GM19455 (cell line): Measurements from ENCODE around the gene ADAMTS9.
"Not testable (repeated sequence)": the region's sequence is repeated elsewhere in the genome, so short reads cannot be mapped to it uniquely, and the experiment has no call there.

Experiments used
- ATAC-seq: cut with Tn5 transposase; IDR thresholded peaks from one replicate; pipeline ENCODE4 v1.9.1; 2021; ENCODE audit not compliant: unreplicated experiment

Gene ADAMTS9

GRCh38 chr3:64548200-64548889 lies 139.5 kb downstream of the ADAMTS9 start:
- ATAC-seq, result no peak

- ATAC-seq, result no peak
These were observed 140.9 kb downstream of the ADAMTS9 start for GRCh38 chr3:64546856-64547255.

DNA sequence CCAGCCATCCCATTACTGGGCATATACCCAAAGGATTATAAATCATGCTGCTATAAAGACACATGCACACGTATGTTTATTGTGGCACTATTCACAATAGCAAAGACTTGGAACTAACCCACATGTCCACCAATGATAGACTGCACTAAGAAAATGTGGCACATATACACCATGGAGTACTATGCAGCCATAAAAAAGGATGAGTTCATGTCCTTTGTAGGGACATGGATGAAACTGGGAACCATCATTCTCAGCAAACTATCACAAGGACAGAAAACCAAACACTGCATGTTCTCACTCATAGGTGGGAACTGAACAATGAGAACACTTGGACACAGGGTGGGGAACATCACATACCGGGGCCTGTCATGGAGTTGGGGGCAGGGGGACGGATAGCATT lies 142.6 kb downstream of the ADAMTS9 start:
- ATAC-seq, result not testable (repeated sequence)

- ATAC-seq, result no peak
These were observed 146.0 kb downstream of the ADAMTS9 start for GRCh38 chr3:64541803-64542202.

DNA sequence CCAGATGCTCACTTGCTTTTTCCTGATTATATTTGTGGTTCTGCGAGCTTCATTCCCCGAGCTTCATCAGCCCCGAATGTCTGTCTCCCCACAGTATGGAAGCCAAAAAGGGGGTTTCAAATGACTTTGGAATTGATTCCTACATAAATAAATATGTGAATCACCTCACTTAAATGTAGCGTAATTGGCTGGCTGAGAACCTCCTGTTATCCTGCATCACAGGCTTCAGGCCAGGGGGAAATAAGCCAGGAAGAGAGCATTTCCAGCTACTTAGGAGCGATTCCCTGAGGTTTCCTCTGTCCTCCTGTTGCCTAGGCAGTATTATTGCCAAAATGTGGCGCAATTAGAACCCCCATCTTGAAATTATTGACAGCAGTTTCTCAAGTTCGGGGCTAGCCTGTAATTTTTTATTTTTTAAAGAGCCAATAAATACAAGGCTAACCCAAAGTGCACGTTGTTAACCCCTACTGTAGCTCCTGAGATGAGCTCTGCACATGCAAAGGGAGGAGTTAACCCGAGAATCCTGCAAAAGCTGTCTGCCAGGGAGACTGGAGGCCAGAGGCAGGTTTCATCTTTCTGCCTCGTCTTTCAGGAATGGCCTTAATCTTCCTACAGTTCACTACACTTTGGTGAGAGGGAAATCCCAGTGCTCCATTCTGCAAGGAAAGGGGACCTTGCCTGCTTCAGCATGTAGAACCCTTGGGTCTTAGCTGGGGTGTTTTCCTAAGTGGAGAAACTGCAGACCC lies 148.2 kb downstream of the ADAMTS9 start:
- no peak for ATAC-seq

- no peak for ATAC-seq
These were observed 151.6 kb downstream of the ADAMTS9 start for GRCh38 chr3:64536166-64536565.

- ATAC-seq, result peak; percentile 94
These were observed 154.0 kb downstream of the ADAMTS9 start for GRCh38 chr3:64533617-64534317.

DNA sequence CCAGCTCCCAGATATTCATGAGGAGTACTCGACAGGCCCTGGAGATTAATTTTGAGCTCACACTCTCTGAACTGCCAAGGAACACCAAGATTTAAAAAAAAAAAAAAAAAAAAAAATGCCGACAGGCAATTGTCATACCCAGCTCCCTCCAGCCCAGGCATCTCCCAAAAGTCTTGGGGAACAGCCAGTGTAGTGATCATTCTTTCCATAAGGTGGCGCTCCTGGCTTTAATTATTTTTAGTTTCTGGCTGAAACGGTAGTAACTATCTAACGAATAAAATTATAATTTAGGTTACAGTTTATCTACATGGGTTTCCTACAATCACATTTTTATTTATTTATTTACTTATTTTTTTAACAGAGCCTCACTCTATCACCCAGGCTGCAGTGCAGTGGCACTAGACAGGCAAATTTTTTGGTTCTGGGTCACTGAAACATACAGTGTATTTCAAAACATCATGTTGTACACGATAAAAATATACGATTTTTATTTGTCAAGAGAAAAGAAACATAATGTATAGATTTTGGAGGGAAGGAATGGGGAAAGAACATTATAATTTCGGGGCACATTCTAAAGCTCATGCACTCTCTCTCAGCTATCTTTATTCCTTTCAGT lies 157.3 kb downstream of the ADAMTS9 start:
- no peak for ATAC-seq

- ATAC-seq, result no peak
These were observed 164.5 kb downstream of the ADAMTS9 start for GRCh38 chr3:64523324-64523723.

- ATAC-seq, result no peak
These were observed 167.5 kb downstream of the ADAMTS9 start for GRCh38 chr3:64520334-64520733.

GRCh38 chr3:64518950-64519349 lies 168.8 kb downstream of the ADAMTS9 start:
- ATAC-seq, result no peak

- no peak for ATAC-seq
These were observed 169.3 kb downstream of the ADAMTS9 start for GRCh38 chr3:64518496-64518895.

DNA sequence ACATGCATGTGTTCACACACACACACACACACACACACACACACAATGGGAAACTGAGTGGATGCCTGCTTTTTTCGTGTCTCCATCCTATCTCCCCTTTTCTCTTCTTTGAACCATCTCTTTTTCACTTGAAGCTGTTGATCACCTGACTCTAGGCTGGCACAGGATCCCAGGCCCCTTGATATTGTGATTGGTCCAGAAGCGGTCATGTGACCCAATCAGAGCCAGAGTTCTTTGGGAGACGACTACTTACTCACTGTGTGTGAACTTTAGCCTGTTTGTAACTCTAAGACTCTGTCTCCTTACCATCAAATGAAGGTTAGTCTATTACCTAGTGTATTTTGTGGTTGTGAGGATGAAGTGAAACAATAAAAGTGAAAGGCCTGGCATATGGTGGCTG lies 172.9 kb downstream of the ADAMTS9 start:
- ATAC-seq, result no peak

DNA sequence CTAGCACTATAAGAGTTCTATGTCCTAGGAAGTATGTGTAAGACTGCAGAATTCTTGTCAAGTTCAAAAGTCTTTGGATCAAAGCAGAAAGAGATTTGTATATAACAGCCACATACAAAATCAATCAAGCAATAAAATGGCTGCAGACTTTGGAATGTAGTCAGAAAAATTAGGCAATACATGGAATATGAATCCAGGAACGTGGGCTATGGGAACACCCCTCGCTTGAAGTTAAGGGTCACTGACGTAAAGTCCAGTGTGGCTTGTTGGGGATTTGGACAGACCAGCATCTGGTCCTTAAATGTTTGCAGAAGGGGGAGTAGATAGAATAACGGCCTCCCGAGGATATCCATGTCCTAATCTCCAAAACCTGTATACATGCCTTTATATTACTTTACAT lies 178.6 kb downstream of the ADAMTS9 start:
- no peak for ATAC-seq

DNA sequence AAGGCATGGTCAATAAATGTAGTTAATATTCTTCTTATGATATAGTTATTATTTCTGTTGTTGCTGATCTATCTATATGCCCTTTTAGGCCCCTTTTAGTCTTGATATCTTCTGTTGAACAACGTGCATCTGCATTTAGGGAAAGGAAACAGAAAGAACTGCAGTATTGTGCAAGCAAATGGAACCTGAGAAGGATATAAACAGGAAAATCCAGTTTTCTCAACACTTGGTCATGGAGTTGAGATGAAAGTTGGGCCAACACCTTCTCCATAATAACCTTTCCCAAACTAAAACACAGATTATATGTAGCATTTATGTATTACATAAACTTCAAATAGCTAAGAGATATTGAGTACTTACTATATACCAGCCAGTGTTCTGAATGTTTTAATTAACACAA lies 179.7 kb downstream of the ADAMTS9 start:
- ATAC-seq, result no peak

DNA sequence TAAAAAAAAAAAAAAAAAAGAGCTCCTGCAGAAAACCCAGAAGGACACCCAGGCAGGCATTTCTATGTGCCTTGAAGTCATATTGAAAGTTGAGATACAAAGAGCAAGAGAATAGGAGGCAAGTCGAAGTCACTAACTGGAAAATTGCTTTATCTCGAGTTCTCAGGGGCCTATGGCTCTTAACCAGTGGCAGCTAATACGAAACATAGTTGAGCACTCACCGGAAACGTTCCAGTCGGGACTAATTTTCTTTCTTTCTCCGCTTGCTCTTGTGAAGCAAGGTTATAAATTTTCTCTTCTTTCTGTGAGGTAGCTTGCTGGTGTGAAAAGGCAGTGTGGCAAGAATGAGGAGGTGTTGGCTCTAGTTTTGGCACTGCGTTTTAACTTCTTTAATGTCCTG lies 181.5 kb downstream of the ADAMTS9 start:
- no peak for ATAC-seq

DNA sequence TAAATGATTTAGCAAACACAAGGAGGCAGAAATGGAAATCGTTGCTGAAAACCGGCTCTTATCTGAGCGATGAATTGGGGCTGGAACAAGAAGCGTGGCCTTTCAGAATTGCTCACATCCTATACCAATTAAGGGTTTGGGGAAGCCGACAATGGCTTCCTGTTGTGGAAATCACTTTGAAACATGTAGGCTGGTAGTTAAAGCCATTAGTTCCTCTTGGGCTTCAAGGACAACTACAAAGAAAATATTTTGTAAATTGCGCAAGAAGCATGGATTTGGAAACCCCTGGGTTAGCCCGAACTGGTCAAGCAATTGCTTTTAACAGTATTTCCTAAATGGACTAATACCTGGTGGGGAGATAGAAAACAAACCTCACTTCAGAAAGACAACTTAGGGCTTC lies 182.4 kb downstream of the ADAMTS9 start:
- no peak for ATAC-seq

DNA sequence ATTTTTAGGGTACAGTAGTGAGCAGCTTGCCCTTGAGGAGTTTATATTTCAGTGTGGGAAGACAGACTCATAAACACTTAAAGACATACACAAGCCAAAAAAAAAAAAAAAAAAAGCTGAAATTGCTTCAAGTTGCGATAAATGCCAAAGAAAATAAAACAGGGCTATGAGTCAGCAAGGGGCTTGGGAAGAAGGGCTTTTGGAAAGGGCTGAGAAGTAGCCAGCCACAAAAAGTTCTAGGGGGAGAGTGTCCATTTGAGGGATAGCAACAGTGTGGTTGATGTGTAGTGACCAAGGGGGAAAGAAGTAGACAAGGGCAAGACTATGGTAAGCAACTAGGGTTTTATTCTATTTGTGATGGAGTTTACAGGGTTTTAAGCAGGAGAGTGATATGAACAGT lies 185.5 kb downstream of the ADAMTS9 start:
- no peak for ATAC-seq

DNA sequence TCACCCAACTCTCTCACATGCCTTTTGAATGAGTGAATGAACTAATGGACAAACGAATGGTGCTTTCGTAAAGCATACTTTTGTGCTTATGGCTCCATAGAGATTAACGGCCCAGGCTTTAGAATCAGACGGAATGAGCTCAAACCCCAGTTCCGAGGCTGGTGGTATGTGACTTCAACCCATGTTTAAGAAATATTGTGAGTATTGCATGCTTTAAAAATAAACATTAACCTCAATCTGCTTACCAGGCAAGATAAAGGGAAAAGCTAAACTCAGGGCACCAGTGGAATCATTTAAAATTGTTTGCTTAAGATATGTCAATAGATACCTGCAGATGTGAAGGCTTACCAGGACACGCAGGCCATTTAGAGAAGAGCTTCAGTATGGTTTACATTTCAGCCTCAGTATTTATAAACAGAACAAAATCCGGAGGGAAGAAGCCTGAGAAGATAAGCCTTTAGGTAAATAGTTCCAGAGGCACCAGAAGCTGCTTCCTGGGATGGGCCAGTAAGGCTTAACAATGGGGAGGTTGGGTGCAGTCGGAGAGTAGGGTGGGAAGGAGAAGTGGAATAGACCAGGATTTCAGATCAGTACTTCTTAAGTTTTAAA lies 186.4 kb downstream of the ADAMTS9 start:
- no peak for ATAC-seq

DNA sequence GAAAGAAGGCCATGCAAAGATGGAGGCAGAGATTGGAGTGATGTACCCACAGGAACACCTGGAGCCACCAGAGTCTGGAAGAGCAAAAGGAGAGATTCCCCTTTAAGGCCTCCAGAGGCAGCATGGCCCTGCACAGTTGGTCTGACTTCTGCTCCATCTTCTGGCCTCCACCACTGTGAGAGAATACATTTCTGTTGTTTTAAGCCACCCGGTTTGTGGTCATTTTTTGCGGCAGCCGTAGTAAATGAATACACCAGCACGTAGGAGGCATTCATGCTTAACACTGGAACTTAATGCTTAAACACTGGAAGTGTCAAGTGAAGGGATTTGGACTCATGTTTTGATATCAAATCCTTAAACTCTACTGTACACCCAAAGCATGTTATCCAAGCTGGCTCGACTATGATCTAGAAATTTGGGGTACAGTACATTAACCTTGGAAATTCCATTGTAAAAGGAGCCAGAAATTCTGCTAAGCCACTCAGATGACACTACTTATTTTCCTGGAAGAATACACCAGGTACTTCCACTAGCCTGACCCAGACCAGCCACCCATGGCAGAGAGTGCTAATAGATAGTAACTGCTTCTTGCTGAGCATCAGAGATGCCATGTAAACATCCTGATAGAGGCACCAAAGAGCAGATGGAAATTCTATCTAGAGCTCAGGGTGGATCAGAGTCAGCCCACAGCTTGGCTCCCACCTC lies 190.9 kb downstream of the ADAMTS9 start:
- no peak for ATAC-seq
